ENCODE data around the gene GUCY1B1. TPM values are rescaled to one million over a fixed set of nuclear protein-coding genes. Genes with fewer than 3 reads are reported as not detected.

The GUCY1B1 gene
- polyA plus RNA-seq, 3 donors: 0.60 to 0.89 (median 0.72) TPM

GRCh38 chr4:155853189-155853588 lies 94.4 kb downstream of the GUCY1B1 start:
- H3K4me1 Mint-ChIP-seq: peaks cover 4% of the 10 kb centered on the region
- H3K36me3 ChIP-seq (replicated peaks in 1 of 2; ENCODE audit: control insufficient read depth in 1 of 2, insufficient read depth in 2 of 2, low read length in 2 of 2): no peaks in the 10 kb centered on the region
- no peaks in the 10 kb centered on the region for H3K36me3 Mint-ChIP-seq
- no peak for TF ChIP-seq CTCF (IDR thresholded peaks at IDR 0.05)
- H3K4me1 ChIP-seq (ENCODE audit: control insufficient read depth in 1 of 2, insufficient read depth in 2 of 2, low read length in 2 of 2): no peaks in the 10 kb centered on the region
- DNase-seq: no peak
- H3K4me3 ChIP-seq (replicated peaks in 1 of 3; ENCODE audit: low read depth in 2 of 3, low read length in 3 of 3): no peak overlapping the region
- no peak overlapping the region for H3K9ac ChIP-seq (ENCODE audit: insufficient read depth, low read length, poor library complexity, severe bottlenecking)
- no peak overlapping the region for H3K4me3 Mint-ChIP-seq
- intact Hi-C loops (cut with micrococcal nuclease): no loop called here
- no peaks in the 10 kb centered on the region for H4K20me1 ChIP-seq (ENCODE audit: insufficient read depth, low read length)
- H3K27ac ChIP-seq (ENCODE audit: low read depth in 1 of 2, low read length in 2 of 2): no peak overlapping the region
- H3K27ac Mint-ChIP-seq: no peak overlapping the region
- no peaks in the 10 kb centered on the region for H3K79me2 ChIP-seq (ENCODE audit: insufficient read depth, low read length)
- no peaks in the 10 kb centered on the region for H3K9me3 ChIP-seq (replicated peaks in 1 of 2; ENCODE audit: control insufficient read depth in 1 of 2, insufficient read depth in 1 of 2, low read length in 2 of 2)
- peaks cover 0 to 3% (median 1%) of the 10 kb centered on the region in 7 donors for H3K9me3 Mint-ChIP-seq
- no peak overlapping the region for H2AFZ ChIP-seq (ENCODE audit: insufficient read depth, low read depth, low read length, poor library complexity, severe bottlenecking)
- H3K4me2 ChIP-seq (replicated peaks; ENCODE audit: extremely low read depth, low read length, poor library complexity, severe bottlenecking): no peak overlapping the region
- no peaks in the 10 kb centered on the region for H3K27me3 ChIP-seq (ENCODE audit: control insufficient read depth in 2 of 2, insufficient read depth in 2 of 2, low read length in 2 of 2)
- no CpG with 5 or more reads among the region's 3 CpGs for WGBS (ENCODE audit: insufficient coverage)
- H3K27me3 Mint-ChIP-seq (ENCODE audit: low read depth in 3 of 3): no peaks in the 10 kb centered on the region

- TF ChIP-seq CTCF (IDR thresholded peaks at IDR 0.05): no peak
- Histone ChIP-seq H3K79me2 (ENCODE audit: insufficient read depth, low read length) (no peaks in the 10 kb centered on the region), H3K4me3 (replicated peaks in 1 of 3; ENCODE audit: low read depth in 2 of 3, low read length in 3 of 3) (no peak overlapping the region), H3K9ac (ENCODE audit: insufficient read depth, low read length, poor library complexity, severe bottlenecking) (no peak overlapping the region), H3K27me3 (ENCODE audit: control insufficient read depth in 2 of 2, insufficient read depth in 2 of 2, low read length in 2 of 2) (no peaks in the 10 kb centered on the region), H3K4me2 (replicated peaks; ENCODE audit: extremely low read depth, low read length, poor library complexity, severe bottlenecking) (no peak overlapping the region), H3K9me3 (replicated peaks in 1 of 2; ENCODE audit: control insufficient read depth in 1 of 2, insufficient read depth in 1 of 2, low read length in 2 of 2) (no peaks in the 10 kb centered on the region), H3K36me3 (replicated peaks in 1 of 2; ENCODE audit: control insufficient read depth in 1 of 2, insufficient read depth in 2 of 2, low read length in 2 of 2) (no peaks in the 10 kb centered on the region), H4K20me1 (ENCODE audit: insufficient read depth, low read length) (no peaks in the 10 kb centered on the region), H2AFZ (ENCODE audit: insufficient read depth, low read depth, low read length, poor library complexity, severe bottlenecking) (peak overlapping the region; percentile 44), H3K27ac (ENCODE audit: low read depth in 1 of 2, low read length in 2 of 2) (no peak overlapping the region), H3K4me1 (ENCODE audit: control insufficient read depth in 1 of 2, insufficient read depth in 2 of 2, low read length in 2 of 2) (no peaks in the 10 kb centered on the region)
- peaks cover 4% of the 10 kb centered on the region for H3K4me1 Mint-ChIP-seq
- H3K27me3 Mint-ChIP-seq (ENCODE audit: low read depth in 3 of 3): no peaks in the 10 kb centered on the region
- WGBS (ENCODE audit: insufficient coverage): no CpG with 5 or more reads among the region's 6 CpGs
- DNase-seq: no peak
- peaks cover 0 to 4% (median 1%) of the 10 kb centered on the region in 7 donors for H3K9me3 Mint-ChIP-seq
- no peak overlapping the region for H3K27ac Mint-ChIP-seq
- H3K36me3 Mint-ChIP-seq: no peaks in the 10 kb centered on the region
- intact Hi-C loops (cut with micrococcal nuclease): no loop called here
- H3K4me3 Mint-ChIP-seq: peak overlapping the region in 1 of 2 donors; percentile 26
These were observed 95.9 kb downstream of the GUCY1B1 start for GRCh38 chr4:155854582-155855226.

All from CD14-positive monocyte (primary cell).